Hematopoietic multipotent progenitor cell treated with erythropoietin and hydrocortisone succinate and interleukin-3 and kit ligand, for 17 days (in vitro differentiated cells): Measurements from ENCODE around the gene MVK.
A peak's percentile ranks its signal among the peaks of the same experiment; 100 is the strongest.

Experiments used
- DNase-seq: peaks from one replicate; pipeline ENCODE4 v3.0.0-alpha.2; 2015; ENCODE audit warnings: low spot score

Gene MVK

GRCh38 chr12:109573029-109573913 is at the start of gene MVK, which contains the start of gene MMAB:
TSS of gene MVK (plus strand) at chr12:109573794. CDS start at chr12:109574823, 1,029 bp downstream.
TSS of gene MMAB (minus strand) at chr12:109573504. CDS start at chr12:109573480, 24 bp downstream.
- DNase-seq: peak; percentile 97

GRCh38 chr12:109524466-109525278 is 48.9 kb upstream of the MVK start:
- no peak for DNase-seq

- DNase-seq: no peak
Observed at GRCh38 chr12:109525279-109525585, 48.4 kb upstream of the MVK start.

- no peak for DNase-seq
Observed at GRCh38 chr12:109527489-109528123, 46.0 kb upstream of the MVK start.

- DNase-seq: no peak
Observed at GRCh38 chr12:109529691-109530640, 43.6 kb upstream of the MVK start.

- DNase-seq: no peak
Observed at GRCh38 chr12:109531411-109531810, 42.2 kb upstream of the MVK start.

- no peak for DNase-seq
Observed at GRCh38 chr12:109532721-109533486, 40.7 kb upstream of the MVK start.

GRCh38 chr12:109533487-109533740 is 40.2 kb upstream of the MVK start:
- DNase-seq: no peak

GRCh38 chr12:109534456-109534855 is 39.1 kb upstream of the MVK start:
- no peak for DNase-seq

GRCh38 chr12:109535231-109535862 is 38.2 kb upstream of the MVK start:
- DNase-seq: no peak

GRCh38 chr12:109535863-109536250 is 37.7 kb upstream of the MVK start:
- no peak for DNase-seq

GRCh38 chr12:109537136-109537535 is 36.5 kb upstream of the MVK start:
- no peak for DNase-seq

- no peak for DNase-seq
Observed at GRCh38 chr12:109538191-109538863, 35.3 kb upstream of the MVK start.

- DNase-seq: no peak
Observed at GRCh38 chr12:109539508-109539907, 34.1 kb upstream of the MVK start.

GRCh38 chr12:109540526-109541412 is 32.8 kb upstream of the MVK start:
- DNase-seq: no peak

- DNase-seq: no peak
Observed at GRCh38 chr12:109541413-109541726, 32.2 kb upstream of the MVK start.

- DNase-seq: no peak
Observed at GRCh38 chr12:109542014-109542413, 31.6 kb upstream of the MVK start.

GRCh38 chr12:109542876-109543275 is 30.7 kb upstream of the MVK start:
- no peak for DNase-seq

- no peak for DNase-seq
Observed at GRCh38 chr12:109544955-109545531, 28.6 kb upstream of the MVK start.
